Suppressor macrophage treated with lipopolysaccharide for 4 hours (primary cell): ENCODE results near the gene ATPAF1.
"Not testable (repeated sequence)": the region's sequence is repeated elsewhere in the genome, so short reads cannot be mapped to it uniquely, and the experiment has no call there.

Experiments used
- DNase-seq: peaks from one replicate; pipeline ENCODE4 v3.0.0-alpha.2; 2020

The ATPAF1 gene, protein sequence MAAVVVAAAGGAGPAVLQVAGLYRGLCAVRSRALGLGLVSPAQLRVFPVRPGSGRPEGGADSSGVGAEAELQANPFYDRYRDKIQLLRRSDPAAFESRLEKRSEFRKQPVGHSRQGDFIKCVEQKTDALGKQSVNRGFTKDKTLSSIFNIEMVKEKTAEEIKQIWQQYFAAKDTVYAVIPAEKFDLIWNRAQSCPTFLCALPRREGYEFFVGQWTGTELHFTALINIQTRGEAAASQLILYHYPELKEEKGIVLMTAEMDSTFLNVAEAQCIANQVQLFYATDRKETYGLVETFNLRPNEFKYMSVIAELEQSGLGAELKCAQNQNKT

GRCh38 chr1:46667782-46668760 is at the start of gene ATPAF1:
Gene ATPAF1 (minus strand): TSS chr1:46668364. CDS start chr1:46668322, 42 bp downstream.
- DNase-seq, result peak; percentile 61

DNA sequence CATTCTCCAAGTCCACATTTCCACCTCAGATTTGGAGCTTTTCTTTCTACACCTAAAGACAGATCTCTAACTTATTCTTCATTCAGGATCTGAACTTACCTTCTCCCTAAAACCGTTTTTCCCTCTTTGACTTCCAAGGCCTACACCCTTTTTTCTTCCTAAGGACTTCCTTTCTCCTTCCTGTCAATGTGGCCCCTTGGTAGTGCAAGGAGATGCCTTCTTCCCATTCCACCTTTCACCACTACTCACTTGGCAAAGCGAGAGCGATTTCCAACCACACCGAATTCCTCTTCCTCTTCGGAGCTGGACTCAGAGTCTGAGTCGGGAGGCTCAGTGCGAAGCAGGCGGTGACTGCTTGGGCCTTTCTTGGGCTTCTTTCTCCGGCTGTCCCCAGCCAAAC is 49.5 kb upstream of the ATPAF1 start:
- DNase-seq, result no peak

- DNase-seq, result no peak
Measured at GRCh38 chr1:46714976-46715375, 46.8 kb upstream of the ATPAF1 start.

GRCh38 chr1:46708121-46708520 is 40.0 kb upstream of the ATPAF1 start:
- DNase-seq, result no peak

GRCh38 chr1:46705408-46705807 is 37.2 kb upstream of the ATPAF1 start:
- DNase-seq, result no peak

DNA sequence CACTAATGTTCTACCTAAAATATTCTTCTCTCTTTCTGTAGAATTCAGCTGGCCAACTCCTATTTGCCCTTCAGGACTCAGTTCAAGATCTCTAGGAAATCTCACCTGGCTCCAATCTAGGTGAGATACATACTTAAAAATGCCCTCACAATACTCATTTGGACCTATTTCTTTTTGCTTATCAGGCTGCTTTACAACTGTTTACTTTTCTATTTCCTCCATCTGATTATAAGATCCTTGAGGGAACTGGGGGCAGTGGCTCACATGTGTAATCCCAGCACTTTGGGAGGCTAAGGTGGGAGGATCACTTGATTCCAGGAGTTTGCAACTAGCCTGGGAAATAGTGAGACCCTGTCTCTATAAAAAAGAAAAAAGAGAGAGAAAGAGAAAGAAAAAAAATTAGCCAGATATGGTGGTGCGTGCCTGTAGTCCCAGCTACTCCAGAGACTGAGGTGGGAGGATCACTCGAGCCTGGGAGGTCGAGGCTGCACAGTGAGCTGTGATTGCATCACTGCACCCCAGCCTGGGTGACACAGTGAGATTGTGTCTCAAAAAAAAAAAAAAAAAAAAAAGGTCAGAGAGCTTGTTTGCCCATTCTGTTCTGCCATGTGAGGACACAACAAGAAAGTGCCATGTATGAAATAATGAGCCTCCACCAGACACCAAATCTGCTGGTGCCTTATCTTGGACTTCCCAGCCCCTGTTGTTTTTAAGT is 35.9 kb upstream of the ATPAF1 start:
- DNase-seq, result no peak

DNA sequence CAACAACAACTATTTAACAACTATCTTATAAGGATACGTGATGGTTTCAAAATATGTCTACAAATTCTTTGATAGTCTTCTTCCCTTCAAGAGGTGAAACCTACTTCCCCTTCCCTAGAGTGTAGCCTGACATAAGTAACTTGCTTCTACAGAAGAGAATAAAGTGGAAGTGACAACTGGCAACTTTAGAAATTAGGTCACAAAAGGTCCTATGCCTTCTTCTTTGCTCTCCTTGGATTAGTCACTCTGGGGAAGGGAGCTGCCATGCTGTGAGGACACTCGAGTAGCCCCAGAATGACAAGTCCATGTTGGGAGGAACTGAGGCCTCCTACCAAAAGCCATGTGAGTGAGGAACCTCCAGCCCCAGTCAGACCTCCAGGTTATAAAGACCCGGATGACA is 31.5 kb upstream of the ATPAF1 start:
- DNase-seq, result peak; percentile 84

DNA sequence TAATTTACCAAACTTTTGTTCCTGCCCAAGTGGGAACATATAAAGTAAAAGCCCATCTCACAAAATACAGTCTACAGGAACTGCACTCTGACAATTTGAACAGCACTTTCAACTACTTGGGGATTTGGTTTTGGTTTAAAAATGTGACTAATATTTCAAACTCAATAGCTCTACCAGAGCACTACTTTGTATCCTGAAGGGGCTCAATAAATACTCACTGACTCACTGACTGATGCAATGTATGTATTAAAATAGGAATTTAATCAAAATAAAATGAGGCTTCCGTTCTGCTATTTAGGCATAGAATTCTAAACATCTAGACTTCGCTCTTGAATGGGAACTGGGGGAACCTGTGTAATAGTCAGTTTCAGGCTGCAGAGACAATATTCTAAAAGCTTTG is 28.9 kb upstream of the ATPAF1 start:
- no peak for DNase-seq

DNA sequence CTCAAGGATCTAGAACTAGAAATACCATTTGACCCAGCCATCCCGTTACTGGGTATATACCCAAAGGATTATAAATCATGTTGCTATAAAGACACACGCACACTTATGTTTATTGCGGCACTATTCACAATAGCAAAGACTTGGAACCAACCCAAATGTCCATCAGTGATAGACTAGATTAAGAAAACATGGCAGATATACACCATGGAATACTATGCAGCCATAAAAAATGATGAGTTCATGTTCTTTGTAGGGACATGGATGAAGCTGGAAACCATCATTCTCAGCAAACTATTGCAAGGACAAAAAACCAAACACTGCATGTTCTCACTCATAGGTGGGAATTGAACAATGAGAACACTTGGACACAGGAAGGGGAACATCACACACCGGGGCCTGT is 26.5 kb upstream of the ATPAF1 start:
- DNase-seq, result not testable (repeated sequence)

- no peak for DNase-seq
Measured at GRCh38 chr1:46692811-46693770, 24.9 kb upstream of the ATPAF1 start.

DNA sequence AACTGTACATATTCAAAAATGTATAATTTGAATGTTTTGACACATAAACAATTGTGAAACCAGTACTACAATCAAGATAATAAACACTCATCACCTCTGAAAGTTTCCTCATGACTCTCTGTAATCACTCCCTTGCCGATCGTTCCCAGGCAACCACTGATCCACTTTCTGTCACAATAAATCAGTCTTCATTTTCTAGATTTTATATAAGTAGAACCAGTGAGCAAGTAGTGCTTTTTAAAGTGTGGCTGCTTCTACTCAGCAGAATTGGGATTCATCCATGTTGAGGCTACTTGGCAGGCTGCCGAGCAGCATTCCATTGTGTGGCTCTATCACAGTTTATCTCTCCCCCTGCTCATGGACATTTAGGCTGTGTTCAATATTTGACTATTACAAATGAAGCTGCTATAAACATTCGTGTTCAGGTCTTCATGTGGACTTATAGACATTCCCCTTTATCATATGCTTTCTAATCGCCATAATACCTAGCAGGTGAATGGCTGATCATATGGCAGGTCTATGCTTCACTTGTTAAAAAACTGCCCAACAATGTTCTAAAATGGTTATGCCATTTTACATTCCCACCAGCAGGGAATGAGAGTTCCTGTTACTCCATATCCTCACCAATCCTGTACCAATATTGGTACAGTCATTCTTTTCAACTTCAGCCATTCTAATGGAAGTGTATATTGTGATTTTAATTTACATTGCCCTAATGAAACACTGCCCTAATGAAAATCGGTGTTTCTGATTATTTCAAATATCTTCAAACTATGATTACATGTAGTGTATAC is 24.0 kb upstream of the ATPAF1 start:
- no peak for DNase-seq

- DNase-seq, result no peak
Measured at GRCh38 chr1:46690931-46691421, 22.8 kb upstream of the ATPAF1 start.

DNA sequence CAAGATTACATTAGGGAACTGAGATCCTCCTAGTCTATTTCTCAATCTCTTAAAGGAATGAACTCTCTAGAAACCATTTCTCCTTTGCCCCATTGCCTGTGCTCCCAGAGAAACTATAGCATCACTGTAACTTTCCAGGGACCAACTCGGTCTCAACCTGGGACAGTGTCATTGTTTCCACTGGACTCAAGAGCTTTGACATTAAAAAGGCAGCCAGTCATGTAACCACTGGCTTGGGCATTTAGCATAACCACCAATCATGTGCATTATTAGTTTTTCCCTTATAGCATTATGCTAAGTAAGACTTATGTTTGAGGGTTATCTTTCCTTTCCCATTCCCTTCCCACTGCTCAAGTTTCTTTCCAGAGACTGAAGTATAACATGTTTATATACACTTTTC is 21.7 kb upstream of the ATPAF1 start:
- DNase-seq, result no peak

- no peak for DNase-seq
Measured at GRCh38 chr1:46689356-46689755, 21.2 kb upstream of the ATPAF1 start.

- no peak for DNase-seq
Measured at GRCh38 chr1:46687921-46688509, 19.9 kb upstream of the ATPAF1 start.

- DNase-seq, result no peak
Measured at GRCh38 chr1:46687093-46687659, 19.0 kb upstream of the ATPAF1 start.

DNA sequence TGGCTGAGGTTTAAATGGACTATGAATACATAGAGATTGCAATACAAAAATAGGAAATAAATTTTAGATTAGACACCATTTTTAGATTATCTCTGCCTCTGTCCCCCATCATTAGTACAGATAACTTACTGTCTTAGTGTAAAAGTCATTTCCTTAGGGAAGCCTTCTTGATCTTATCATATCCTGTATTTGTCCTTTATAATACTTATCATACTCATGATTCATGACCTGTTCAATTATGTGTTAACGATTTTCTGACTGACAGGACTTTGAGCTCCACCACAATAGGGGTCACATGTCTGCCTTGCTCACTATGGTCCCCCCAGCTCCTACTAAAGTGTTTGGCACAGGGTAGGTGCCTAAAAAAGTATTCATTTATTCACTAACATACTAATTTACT is 18.1 kb upstream of the ATPAF1 start:
- DNase-seq, result no peak

DNA sequence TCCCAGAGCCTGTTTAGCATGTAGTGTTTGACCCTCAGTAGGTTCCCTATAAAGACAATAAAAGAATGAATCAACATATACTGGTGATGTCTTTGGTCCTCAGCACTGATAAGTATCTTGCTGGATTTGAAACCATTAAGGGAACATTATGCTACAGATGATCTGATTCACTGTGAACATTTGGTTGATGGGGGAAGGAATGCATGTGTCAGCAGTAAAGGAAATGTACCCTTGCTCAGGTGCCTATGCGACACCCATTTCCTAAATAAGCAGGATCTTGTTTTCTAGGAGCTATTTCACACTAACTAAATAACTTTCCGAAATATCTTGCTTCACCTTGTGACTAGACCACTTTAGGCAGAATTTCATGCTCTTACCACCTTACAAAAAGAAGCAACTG is 16.5 kb upstream of the ATPAF1 start:
- no peak for DNase-seq

DNA sequence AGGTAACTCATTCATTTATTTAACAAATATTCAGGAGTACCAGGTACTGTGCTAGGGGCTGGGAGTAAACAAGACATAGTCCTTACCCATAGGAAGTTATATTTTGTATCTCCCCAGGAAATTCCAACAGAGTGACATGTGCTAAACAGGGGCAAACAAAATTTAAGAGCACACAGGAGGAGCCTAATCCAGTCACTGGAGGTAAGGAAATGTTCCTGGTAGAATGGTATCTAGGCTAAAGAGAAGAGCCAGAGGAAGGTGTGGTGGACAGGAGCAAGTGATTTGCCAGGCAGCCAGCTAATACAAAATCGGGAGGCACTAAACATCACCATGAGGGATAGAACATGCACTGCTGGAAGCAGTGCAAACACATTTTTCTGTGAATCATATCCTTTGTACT is 13.9 kb upstream of the ATPAF1 start:
- DNase-seq, result no peak

DNA sequence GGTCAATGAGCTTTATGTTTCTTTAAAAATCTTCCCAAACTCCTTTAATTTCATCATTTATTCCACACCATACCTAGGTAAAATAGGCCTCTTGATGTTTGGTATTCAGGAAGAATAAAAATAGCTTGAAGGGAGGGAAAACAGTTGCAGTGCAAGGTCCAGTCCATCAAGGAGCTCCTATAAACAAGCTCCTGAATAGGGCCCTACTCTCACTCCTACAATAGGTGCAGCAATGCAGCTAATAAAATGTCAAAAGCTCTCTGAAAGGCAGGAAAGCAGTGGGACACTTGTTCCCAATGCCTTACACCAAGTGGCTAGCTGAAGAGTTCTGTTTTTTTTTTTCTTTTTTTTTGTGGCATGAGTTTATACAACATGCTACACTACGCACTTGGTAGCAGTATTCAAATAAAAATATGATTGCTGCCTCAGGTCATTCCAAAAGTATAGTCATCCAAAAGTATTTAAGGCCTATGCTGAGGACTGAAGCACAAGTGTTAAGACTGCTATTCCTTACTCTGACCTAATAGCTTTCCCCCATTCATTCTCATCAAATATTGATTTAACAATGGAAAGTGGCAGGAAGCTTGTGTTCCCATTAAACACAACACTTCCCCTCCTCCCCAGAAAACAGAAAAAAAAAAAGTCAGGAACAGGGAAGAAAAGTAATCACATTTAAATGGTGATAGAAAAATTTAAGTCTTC is 13.3 kb upstream of the ATPAF1 start:
- DNase-seq, result no peak
